Activated CD4-positive, alpha-beta T cell treated with anti-CD3 and anti-CD28 coated beads for 48 hours (primary cell): Measurements from ENCODE around the gene CACNA1G.

Source experiments
- DNase-seq: peaks from one replicate; pipeline ENCODE4 v3.0.0-alpha.2; 2020

CACNA1G gene

GRCh38 chr17:50560185-50560824 lies at the start of gene CACNA1G:
Gene CACNA1G, plus strand, starts transcription at chr17:50560715. Its CDS starts 745 bp downstream, at chr17:50561460.
- peak; percentile 93 for DNase-seq

DNA sequence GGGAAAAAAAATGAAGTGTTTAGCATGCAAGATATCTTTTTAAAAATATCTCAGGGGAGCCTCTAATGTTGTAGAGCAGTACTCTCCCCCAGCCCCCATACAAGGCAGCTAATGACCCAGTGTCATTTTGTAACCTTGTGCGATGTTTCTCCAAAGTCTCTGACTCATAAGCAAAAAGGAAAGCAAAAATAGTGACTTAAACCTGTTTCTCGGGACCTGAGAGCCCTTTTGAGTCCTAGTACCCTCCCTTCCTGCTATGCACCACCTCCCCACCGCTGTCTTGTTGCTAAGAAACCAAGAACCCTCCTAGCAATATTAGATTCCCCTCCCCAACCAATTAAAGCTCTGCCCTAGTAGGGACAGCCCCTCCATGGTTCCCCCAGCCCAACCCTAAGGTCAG lies 49.5 kb upstream of the CACNA1G start:
- peak; percentile 72 for DNase-seq

GRCh38 chr17:50513495-50513894 lies 47.0 kb upstream of the CACNA1G start:
- DNase-seq: no peak

DNA sequence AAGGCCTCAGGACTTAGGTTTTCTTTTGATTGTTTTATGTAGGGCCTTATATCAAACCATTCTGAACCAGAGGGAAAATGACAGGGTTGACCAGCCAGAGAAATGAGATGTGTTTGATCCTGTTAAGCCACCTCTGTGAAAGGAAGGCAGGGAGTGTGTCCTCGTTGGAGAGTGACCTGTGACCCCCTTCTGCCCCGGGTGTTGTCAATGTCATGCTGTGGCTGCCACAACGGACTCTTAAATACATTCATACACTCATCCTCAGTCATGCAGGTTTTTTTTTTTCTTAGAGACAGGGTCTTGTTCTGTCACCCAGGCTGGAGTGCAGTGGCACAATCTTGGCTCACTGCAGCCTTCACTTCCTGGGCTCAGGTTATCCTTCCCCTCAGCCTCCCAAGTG lies 46.1 kb upstream of the CACNA1G start:
- DNase-seq: no peak

- DNase-seq: no peak
Observed at GRCh38 chr17:50514936-50515702, 45.4 kb upstream of the CACNA1G start.

DNA sequence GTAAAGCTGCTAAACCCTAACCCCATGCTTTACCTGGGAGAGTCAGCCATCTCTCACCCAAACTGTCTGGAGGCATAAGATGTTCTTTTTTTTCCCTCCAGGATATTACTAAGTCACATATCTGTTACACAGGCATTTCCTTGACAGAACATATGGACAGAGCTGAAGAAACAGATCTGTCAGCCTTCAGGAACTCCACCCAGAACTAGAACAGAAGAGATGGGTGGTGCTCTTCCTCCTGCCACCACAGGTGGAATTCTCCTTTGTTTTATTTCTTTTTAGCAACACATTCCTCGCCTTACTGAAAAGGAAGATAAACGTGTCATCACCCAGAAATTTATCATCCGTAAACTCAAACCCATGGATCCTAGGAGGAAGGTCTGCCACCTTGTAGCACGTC lies 43.5 kb upstream of the CACNA1G start:
- DNase-seq: no peak

- no peak for DNase-seq
Observed at GRCh38 chr17:50517504-50518383, 42.8 kb upstream of the CACNA1G start.

- DNase-seq: no peak
Observed at GRCh38 chr17:50518384-50519023, 42.0 kb upstream of the CACNA1G start.

DNA sequence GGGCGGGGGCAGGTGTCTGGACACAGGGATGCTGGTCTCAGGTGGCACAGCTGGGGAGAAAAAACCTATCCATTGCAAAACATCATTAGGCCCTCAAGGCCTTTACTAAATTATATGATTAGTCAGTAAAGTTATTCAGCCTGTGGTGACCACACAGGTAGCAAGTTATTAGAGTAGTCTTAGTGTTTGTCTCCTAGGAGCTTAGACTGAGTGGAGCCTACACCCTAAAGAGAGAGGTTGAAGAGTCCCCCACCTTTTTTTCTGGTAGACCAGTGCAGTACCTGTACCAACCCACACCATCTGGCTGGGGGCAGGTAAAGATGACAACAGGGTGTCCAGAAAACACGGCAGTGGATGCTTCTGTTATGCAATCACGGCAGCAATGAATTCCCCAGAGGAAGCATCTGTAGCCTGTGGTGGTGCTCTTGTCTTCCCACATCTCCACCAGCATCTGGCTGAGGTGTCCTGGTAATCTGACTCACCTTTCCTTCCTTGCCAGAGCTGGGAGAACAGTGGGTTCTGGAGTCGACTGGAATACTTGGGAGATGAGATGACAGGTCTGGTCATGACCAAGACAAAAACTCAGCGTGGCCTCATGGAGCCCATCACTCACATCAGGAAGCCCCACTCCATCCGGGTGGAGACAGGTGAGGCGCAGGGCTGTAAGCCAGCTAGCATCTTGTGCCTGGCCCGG lies 41.2 kb upstream of the CACNA1G start:
- no peak for DNase-seq

DNA sequence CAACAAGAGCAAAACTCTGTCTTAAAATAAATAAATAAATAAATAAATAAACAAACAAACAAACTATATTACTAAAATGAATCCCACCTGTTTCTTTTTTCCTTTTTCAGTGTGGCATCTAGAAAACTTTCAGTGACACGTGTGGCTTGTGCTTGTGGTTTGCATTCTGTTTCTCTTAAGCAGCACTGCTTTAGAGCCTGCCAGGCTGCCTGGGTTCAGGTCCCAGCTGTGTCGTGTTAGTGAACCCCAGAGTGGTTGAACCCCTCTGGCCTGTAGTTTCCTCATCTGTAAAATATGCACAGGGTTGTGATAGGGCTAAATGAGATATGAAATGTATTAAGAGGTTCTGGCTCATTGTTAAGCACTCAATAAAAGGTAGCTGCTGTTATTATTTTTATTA lies 40.0 kb upstream of the CACNA1G start:
- DNase-seq: no peak

- DNase-seq: no peak
Observed at GRCh38 chr17:50521514-50521913, 39.0 kb upstream of the CACNA1G start.

- DNase-seq: no peak
Observed at GRCh38 chr17:50522766-50523165, 37.7 kb upstream of the CACNA1G start.

DNA sequence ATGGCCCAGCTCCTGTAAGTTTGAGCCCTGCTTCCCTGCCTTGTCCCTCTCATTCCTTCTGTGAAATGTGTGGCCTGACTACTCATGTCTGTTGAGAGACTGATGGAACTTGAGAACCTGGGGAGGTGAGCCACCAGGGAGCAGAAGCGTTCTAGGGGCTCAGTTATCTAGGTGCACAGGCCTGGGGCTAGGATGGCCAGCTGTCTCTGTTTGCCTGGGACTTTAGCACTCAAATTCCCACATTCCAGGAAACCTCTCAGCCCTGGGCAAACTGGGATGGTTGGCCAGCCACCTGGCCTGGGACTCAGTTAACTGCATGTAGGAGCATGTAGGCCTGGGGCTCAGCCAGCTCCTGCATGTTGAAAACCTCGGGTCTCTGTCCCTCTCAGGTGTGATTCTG lies 37.3 kb upstream of the CACNA1G start:
- no peak for DNase-seq

- DNase-seq: no peak
Observed at GRCh38 chr17:50524838-50525237, 35.7 kb upstream of the CACNA1G start.

DNA sequence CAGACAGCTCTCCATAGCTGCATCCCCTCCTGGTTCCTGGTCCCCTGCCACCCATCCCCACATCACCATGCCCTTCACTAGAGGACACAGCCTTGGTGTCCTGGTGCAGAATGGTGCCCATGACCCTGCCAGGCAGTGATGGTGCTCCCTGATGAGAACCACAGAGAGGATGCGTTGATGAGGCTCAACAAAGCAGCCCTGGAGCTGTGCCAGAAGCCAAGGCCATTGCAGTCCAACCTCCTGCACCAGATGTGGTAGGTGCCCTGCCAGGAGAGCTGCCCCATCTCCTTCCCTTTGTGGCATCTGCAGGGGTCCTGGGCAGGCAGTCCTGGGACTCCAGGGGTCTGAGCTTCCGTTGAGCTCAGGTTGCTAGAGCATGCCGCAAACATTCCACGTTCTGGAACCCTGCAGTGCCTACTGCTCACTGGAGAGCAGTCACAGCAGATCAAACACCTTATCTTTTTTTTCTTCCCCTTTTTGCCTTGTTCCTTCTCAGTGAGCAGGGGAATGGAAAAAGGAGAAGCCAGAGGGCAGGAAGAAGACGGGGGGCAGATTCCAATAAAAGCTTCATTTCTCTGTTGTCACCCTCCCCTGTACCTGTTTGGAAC lies 33.3 kb upstream of the CACNA1G start:
- DNase-seq: no peak

GRCh38 chr17:50527949-50528474 lies 32.5 kb upstream of the CACNA1G start:
- DNase-seq: no peak

DNA sequence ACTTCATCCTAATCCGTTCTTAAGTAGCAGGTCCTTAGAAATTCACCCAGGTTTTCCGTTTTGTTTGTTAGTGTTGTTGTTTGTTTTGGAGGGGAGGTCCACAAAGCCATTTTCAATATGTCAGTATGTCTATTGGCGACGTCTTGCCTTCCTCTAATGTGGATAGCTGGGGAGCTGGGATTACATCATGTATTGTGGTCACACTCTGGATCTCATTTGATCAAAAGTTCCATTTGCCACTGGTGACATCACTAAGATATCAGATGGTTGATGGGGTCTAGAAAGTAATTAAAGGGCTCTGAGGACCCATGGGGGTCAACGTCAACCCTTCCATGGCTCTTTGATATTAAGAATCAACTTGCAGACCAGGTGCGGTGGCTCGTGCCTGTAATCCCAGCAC lies 30.7 kb upstream of the CACNA1G start:
- DNase-seq: no peak

DNA sequence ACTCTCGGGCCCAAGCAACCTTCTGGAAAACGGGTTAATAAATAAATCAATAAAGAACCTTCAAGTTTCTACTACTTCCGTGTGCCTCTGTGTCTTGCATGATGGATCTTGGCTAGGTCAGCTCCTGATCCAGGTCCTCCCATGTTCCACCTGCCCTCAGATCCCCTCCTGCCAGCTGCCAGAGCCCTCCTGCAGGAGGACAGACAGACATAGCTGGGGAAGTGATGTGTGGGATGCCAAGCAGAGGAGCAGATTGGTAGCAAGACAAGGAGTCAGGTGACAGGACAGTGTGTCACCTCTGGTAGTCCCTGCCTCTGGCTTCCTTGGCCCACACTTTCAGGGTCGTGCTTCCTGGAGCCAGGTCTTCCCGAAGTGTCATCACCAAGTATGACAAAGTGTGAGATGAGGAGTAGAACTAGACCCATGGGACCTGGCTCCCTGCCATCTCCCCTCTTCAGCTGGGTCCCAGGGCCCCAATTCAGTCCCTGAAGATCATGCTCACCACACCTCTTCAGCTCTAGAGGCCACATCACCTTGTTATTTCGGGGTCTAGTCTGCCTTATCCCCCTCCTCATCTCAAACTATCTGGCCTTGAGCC lies 29.0 kb upstream of the CACNA1G start:
- DNase-seq: no peak

GRCh38 chr17:50532452-50533024 lies 28.0 kb upstream of the CACNA1G start, which contains the start of gene EPN3:
Gene EPN3, plus strand, starts transcription at chr17:50532735. Its CDS starts 3,822 bp downstream, at chr17:50536557.
- no peak for DNase-seq

GRCh38 chr17:50533185-50533584 lies 27.3 kb upstream of the CACNA1G start:
- DNase-seq: no peak

GRCh38 chr17:50533720-50534148 lies 26.8 kb upstream of the CACNA1G start:
- DNase-seq: no peak
